Activated CD8-positive, alpha-beta memory T cell treated with anti-CD3 and anti-CD28 coated beads, Interleukin-2, amount 10 ng/mL, durations not matched to agents 7 days and 5 days (primary cell): ENCODE measurements around the gene LIPF. TPM values are rescaled to one million over a fixed set of nuclear protein-coding genes. Genes with fewer than 3 reads are reported as not detected.

Experiments
- ATAC-seq: fragments of 150-1000 bp; cut with Tn5 transposase; one replicate; pipeline ENCODE4 v1.10.0; 2021; ENCODE audit warnings: moderate library complexity
- CTCF ChIA-PET: fragments of 350-600 bp; sonication (Branson Sonifier 250); formaldehyde crosslinking; loops from one replicate; lab custom pipeline; 2021; ENCODE audit warnings: antibody characterized with exemption; lab: Charles Lee
- DNase-seq: peaks from one replicate; pipeline ENCODE4 v3.0.0-alpha.2; 2020
- H3K27ac Mint-ChIP-seq: one replicate; pipeline ENCODE4 v1.8.0; 2021; ENCODE audit warnings: mild to moderate bottlenecking, mixed read lengths
- H3K27me3 Mint-ChIP-seq: one replicate; pipeline ENCODE4 v1.8.0; 2021; ENCODE audit warnings: mixed read lengths
- H3K36me3 Mint-ChIP-seq: one replicate; pipeline ENCODE4 v1.8.0; 2021; ENCODE audit warnings: mild to moderate bottlenecking, mixed read lengths
- H3K4me1 Mint-ChIP-seq: one replicate; pipeline ENCODE4 v1.8.0; 2021; ENCODE audit warnings: mixed read lengths
- H3K4me3 Mint-ChIP-seq: one replicate; pipeline ENCODE4 v1.8.0; 2021; ENCODE audit warnings: mild to moderate bottlenecking, moderate library complexity, mixed read lengths
- H3K9me3 Mint-ChIP-seq: one replicate; pipeline ENCODE4 v1.8.0; 2022; ENCODE audit warnings: low read depth, mixed read lengths
- total RNA-seq, 2 experiments: library from RNA; stranded (reverse); gene quantifications; one replicate each; pipeline ENCODE4 v1.2.3, GENCODE V29; 2021

LIPF gene, protein sequence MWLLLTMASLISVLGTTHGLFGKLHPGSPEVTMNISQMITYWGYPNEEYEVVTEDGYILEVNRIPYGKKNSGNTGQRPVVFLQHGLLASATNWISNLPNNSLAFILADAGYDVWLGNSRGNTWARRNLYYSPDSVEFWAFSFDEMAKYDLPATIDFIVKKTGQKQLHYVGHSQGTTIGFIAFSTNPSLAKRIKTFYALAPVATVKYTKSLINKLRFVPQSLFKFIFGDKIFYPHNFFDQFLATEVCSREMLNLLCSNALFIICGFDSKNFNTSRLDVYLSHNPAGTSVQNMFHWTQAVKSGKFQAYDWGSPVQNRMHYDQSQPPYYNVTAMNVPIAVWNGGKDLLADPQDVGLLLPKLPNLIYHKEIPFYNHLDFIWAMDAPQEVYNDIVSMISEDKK
- total RNA-seq, result not detected

DNA sequence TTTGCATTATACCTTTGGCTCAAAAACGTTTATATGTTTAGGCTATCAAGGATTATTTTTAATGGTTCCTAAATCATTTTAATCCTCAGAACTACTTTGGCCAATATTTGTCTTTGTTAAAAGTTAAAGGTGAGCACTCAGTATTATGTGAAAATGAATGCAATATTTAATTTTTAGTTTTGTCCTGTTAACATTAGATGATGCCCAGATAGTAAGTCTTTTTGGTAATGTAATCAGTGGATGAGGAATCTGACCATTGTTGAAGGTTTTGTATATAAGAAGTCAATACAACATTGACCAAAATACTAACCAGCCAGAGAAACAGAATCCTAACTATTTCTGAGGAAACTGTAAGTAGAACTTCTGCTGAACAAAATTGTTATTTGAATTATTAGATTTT lies at the start of gene LIPF:
Gene LIPF (plus strand): TSS at position 301 of the 400 bp plus-strand sequence. CDS start 2,856 bp downstream, outside the sequence.
- Mint-ChIP-seq H3K36me3 (no peaks in the 10 kb centered on the region), H3K9me3 (no peaks in the 10 kb centered on the region), H3K4me3 (no peak within 1 kb of the TSS), H3K27ac (no peak within 1 kb of the TSS), H3K27me3 (peaks cover 20% of the 10 kb centered on the region), H3K4me1 (no peaks in the 10 kb centered on the region)
- DNase-seq (no peak), ATAC-seq (no peak)
- CTCF ChIA-PET, result no interaction called here

GRCh38 chr10:88616250-88616977 lies 47.8 kb upstream of the LIPF start:
- CTCF ChIA-PET, result interaction anchor here (0.6 kb wide), 1 partner anchor 783 kb away, joined by 3 read pairs; no protein-coding TSS in a partner anchor
- no peaks in the 10 kb centered on the region for H3K36me3 Mint-ChIP-seq
- DNase-seq (no peak), ATAC-seq (no peak)
- H3K27me3 Mint-ChIP-seq, result peaks cover under 1% of the 10 kb centered on the region
- H3K4me3 Mint-ChIP-seq, result no peak overlapping the region
- H3K9me3 Mint-ChIP-seq, result no peaks in the 10 kb centered on the region
- no peak overlapping the region for H3K27ac Mint-ChIP-seq
- no peaks in the 10 kb centered on the region for H3K4me1 Mint-ChIP-seq

DNA sequence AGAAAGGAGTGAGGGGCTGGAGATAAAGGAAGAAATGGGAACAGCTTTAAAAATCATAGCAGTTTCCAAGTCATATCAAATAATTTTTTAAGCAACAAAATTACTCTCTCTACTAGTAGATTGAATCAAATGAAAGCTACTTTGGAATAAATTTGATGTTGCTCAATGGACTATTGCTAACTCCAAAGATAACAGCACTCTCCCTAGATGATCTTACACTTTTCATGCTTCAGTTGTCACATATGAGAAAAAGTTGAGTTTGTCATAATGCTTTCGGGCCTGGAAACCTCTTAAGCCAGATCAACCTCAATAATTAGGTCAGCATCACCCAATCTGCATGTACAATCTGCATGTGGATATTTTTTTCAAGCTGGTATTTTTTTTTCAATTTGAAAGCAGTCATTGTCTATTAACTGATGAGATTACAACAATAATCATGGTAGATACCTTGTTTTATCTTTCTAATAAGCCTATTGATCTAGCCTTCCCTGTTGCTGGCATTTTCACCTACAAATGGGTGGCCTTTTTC lies 46.4 kb upstream of the LIPF start:
- Mint-ChIP-seq H3K27ac (no peak overlapping the region), H3K9me3 (no peaks in the 10 kb centered on the region), H3K4me1 (no peaks in the 10 kb centered on the region), H3K36me3 (no peaks in the 10 kb centered on the region), H3K27me3 (peaks cover 4% of the 10 kb centered on the region), H3K4me3 (no peak overlapping the region)
- no peak for DNase-seq
- CTCF ChIA-PET, result interaction anchor here (0.5 kb wide), 1 partner anchor 994 kb away, joined by 3 read pairs; no protein-coding TSS in a partner anchor
- no peak for ATAC-seq

DNA sequence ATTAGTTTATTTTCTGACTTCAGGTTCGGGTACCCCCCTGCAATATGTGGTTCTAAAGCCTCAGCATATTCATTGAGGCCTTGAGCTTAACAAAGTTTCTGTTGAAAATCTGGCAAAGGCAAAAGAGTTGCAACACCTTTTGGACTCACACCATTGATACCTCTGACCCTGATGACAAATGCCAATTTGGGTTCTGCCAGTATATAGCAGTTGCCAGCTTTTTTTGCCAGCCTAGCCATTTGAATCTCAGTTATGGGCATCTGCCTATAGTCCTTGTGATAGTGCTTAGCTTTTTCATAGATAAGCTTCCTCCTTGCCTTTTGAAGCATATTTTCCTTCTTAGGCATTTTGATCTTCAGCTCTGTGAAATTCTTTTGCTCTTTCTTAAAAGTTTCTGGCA lies 45.7 kb upstream of the LIPF start:
- no peaks in the 10 kb centered on the region for H3K36me3 Mint-ChIP-seq
- H3K4me1 Mint-ChIP-seq, result no peaks in the 10 kb centered on the region
- DNase-seq (no peak), ATAC-seq (no peak)
- no peaks in the 10 kb centered on the region for H3K9me3 Mint-ChIP-seq
- CTCF ChIA-PET, result no interaction called here
- peaks cover 4% of the 10 kb centered on the region for H3K27me3 Mint-ChIP-seq
- H3K27ac Mint-ChIP-seq, result no peak overlapping the region
- H3K4me3 Mint-ChIP-seq, result no peak overlapping the region

DNA sequence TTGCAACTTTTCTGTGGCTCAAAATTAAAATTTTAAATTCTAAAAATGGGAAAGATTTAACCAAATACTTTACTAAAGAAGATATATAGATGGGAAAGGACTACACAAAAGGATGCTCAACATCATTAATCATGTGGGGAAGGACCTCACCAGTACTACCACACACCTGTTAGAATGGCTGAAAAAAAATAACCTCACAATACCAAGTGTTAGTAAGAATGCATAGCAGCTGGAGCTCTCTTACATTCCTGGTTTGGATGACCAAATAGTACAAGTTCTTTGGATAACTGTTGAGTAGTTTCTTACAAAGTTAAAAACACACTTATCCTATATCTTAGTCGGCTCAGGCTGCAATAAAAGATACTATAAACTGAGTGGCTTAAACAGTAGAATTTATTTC lies 43.8 kb upstream of the LIPF start:
- Mint-ChIP-seq H3K36me3 (no peaks in the 10 kb centered on the region), H3K27ac (no peak overlapping the region), H3K4me1 (no peaks in the 10 kb centered on the region), H3K9me3 (no peaks in the 10 kb centered on the region), H3K4me3 (no peak overlapping the region), H3K27me3 (peaks cover 6% of the 10 kb centered on the region)
- no peak for ATAC-seq
- CTCF ChIA-PET, result no interaction called here
- no peak for DNase-seq

DNA sequence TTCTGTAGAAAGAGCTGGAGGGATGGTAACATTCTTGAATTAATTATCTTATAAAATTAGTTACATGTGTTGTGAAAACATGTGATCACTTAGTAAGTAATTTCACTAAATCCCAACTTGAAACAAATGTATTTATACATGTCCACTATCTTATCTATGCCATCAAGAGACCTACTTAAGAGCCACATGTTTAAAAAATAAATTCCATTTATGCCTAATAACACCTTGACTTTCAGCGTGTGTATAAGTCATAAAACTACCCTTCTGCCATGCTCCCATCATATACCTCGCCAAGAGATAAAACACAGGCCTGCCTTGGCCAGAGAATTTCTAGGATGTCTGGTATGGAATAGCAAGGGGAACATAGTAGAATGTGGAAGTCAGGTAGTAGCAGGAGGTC lies 40.4 kb upstream of the LIPF start:
- no peak for DNase-seq
- Mint-ChIP-seq H3K27me3 (peaks cover 6% of the 10 kb centered on the region), H3K4me3 (no peak overlapping the region), H3K9me3 (no peaks in the 10 kb centered on the region), H3K36me3 (no peaks in the 10 kb centered on the region), H3K4me1 (no peaks in the 10 kb centered on the region), H3K27ac (no peak overlapping the region)
- no peak for ATAC-seq
- CTCF ChIA-PET, result no interaction called here

DNA sequence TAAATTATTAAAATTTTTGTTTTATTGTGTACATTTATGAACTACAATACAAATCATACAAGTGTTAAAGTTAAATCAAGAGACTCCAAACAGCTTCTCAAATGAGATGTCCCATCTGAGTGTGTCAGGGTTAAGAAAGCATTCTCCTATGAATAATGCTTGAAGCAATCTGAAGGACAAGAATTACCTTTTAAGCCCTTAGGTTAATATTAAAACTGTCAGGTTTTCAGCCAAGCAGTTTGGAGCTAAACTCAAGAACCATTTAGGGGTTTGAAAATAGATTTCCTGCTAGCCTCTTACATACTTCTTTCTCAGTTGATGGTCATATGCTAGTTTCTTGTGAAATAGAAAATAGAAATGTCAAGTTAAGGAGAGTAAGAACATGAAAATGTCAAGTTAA lies 39.4 kb upstream of the LIPF start:
- Mint-ChIP-seq H3K27ac (no peak overlapping the region), H3K4me1 (no peaks in the 10 kb centered on the region), H3K4me3 (no peak overlapping the region), H3K27me3 (peaks cover 6% of the 10 kb centered on the region), H3K9me3 (no peaks in the 10 kb centered on the region), H3K36me3 (no peaks in the 10 kb centered on the region)
- CTCF ChIA-PET, result no interaction called here
- ATAC-seq (no peak), DNase-seq (no peak)

- Mint-ChIP-seq H3K4me3 (no peak overlapping the region), H3K9me3 (no peaks in the 10 kb centered on the region), H3K4me1 (no peaks in the 10 kb centered on the region), H3K27me3 (peaks cover 30% of the 10 kb centered on the region), H3K27ac (no peak overlapping the region), H3K36me3 (no peaks in the 10 kb centered on the region)
- no peak for ATAC-seq
- DNase-seq, result no peak
- CTCF ChIA-PET, result no interaction called here
Measured at GRCh38 chr10:88640186-88640585, 24.1 kb upstream of the LIPF start.

- ATAC-seq (no peak), DNase-seq (no peak)
- Mint-ChIP-seq H3K36me3 (no peaks in the 10 kb centered on the region), H3K27me3 (peaks cover 21% of the 10 kb centered on the region), H3K9me3 (no peaks in the 10 kb centered on the region), H3K27ac (no peak overlapping the region), H3K4me1 (no peaks in the 10 kb centered on the region), H3K4me3 (no peak overlapping the region)
- CTCF ChIA-PET, result no interaction called here
Measured at GRCh38 chr10:88642209-88642608, 22.0 kb upstream of the LIPF start.

DNA sequence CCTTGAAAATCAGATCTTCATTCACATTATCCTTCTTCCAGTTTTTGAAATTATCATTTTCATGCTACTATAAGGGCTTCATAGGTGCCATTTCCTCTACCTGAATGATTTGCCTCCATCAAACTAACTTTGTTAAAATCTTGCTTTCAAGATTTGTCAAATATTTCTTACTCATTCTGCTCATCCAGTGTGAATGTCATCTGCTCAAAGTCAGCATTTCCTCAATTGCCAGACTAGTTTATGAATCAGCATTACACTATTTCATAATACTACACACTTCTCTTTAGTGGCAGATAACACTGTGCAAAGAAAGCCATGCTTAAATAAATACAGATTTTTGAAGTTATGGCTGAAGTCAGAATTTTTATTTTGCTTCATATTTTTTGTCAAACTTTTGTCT lies 21.3 kb upstream of the LIPF start:
- H3K27me3 Mint-ChIP-seq, result peaks cover 19% of the 10 kb centered on the region
- H3K4me1 Mint-ChIP-seq, result no peaks in the 10 kb centered on the region
- H3K4me3 Mint-ChIP-seq, result no peak overlapping the region
- CTCF ChIA-PET, result no interaction called here
- ATAC-seq (no peak), DNase-seq (no peak)
- H3K9me3 Mint-ChIP-seq, result no peaks in the 10 kb centered on the region
- H3K36me3 Mint-ChIP-seq, result no peaks in the 10 kb centered on the region
- no peak overlapping the region for H3K27ac Mint-ChIP-seq

GRCh38 chr10:88647061-88647615 lies 17.1 kb upstream of the LIPF start:
- H3K4me3 Mint-ChIP-seq, result no peak overlapping the region
- CTCF ChIA-PET, result no interaction called here
- H3K9me3 Mint-ChIP-seq, result no peaks in the 10 kb centered on the region

GRCh38 chr10:88651101-88651551 lies 13.1 kb upstream of the LIPF start:
- no peak for ATAC-seq
- Mint-ChIP-seq H3K4me1 (no peaks in the 10 kb centered on the region), H3K9me3 (no peaks in the 10 kb centered on the region), H3K27me3 (peaks cover 14% of the 10 kb centered on the region), H3K36me3 (peaks cover 1% of the 10 kb centered on the region), H3K27ac (no peak overlapping the region), H3K4me3 (no peak overlapping the region)
- CTCF ChIA-PET, result no interaction called here
- no peak for DNase-seq

More at GRCh38 chr10:88647061-88647615, 17.1 kb upstream of the LIPF start:
- Mint-ChIP-seq H3K4me1 (no peaks in the 10 kb centered on the region), H3K36me3 (no peaks in the 10 kb centered on the region), H3K27me3 (peaks cover 17% of the 10 kb centered on the region), H3K27ac (no peak overlapping the region)
- DNase-seq (no peak), ATAC-seq (no peak)

DNA sequence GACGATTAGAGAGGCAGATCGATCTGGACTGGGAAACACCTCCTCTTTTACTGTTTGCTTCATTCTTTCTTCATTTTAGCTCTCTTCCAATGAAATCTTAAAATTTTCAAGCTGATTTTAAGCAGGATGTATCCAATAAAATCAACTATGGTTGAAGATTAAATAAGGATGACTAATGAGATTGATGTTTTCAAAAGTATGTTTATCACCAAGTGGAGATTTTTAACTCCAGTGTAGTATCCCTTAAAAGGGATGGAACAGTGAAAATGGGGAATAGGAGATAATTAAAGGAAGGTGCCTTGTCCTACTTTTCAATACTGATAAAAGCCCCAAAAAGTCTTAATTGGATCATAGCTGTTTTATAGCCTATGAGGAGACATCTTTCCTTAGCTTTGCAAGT lies 11.6 kb upstream of the LIPF start:
- peaks cover 1% of the 10 kb centered on the region for H3K36me3 Mint-ChIP-seq
- peaks cover 14% of the 10 kb centered on the region for H3K27me3 Mint-ChIP-seq
- CTCF ChIA-PET, result no interaction called here
- H3K27ac Mint-ChIP-seq, result no peak overlapping the region
- no peaks in the 10 kb centered on the region for H3K9me3 Mint-ChIP-seq
- DNase-seq (no peak), ATAC-seq (no peak)
- H3K4me3 Mint-ChIP-seq, result no peak overlapping the region
- no peaks in the 10 kb centered on the region for H3K4me1 Mint-ChIP-seq
